Endothelial cell of umbilical vein (primary cell): ENCODE data around the gene PHEX. TPM values are rescaled to one million over a fixed set of nuclear protein-coding genes. Genes with fewer than 3 reads are reported as not detected.

Source experiments
- Bru-seq: library from RNA; stranded (reverse); fragments of 400-500 nt; gene quantifications from one replicate; lab custom pipeline; 2021; lab: Mats Ljungman, UMichigan
- BruChase-seq, 2 experiments: library from RNA; stranded (reverse); fragments of 400-500 nt; gene quantifications; one replicate each; lab custom pipeline; 2021; lab: Mats Ljungman, UMichigan
- BruUV-seq: library from RNA; stranded (reverse); fragments of 400-500 nt; replicated peaks from 2 replicates; lab custom pipeline; 2021; lab: Mats Ljungman, UMichigan
- CTCF ChIA-PET: fragments of 300-600, 350-600 bp; sonication (Branson Sonifier 250); formaldehyde crosslinking; loops from one replicate; lab custom pipeline; 2021; ENCODE audit warnings: antibody characterized with exemption, inconsistent platforms; lab: Charles Lee
- POLR2A ChIA-PET: fragments of 300-600, 350-600 bp; sonication (Branson Sonifier 250); formaldehyde crosslinking; loops from one replicate; lab custom pipeline; 2021; ENCODE audit warnings: antibody characterized with exemption, inconsistent platforms; lab: Charles Lee
- DNase-seq: peaks from one replicate; pipeline ENCODE4 v3.0.0-alpha.2; 2011; ENCODE audit warnings: low read depth, low spot score
- FAIRE-seq: peaks from 2 replicates; lab custom pipeline; 2011; peaks lifted over from hg19 to GRCh38; lab: Jason Lieb, UNC
- H2AFZ ChIP-seq: 2 replicates; pipeline ENCODE4 v1.6.0; 2012; ENCODE audit warnings: low read depth, low read length, control low read depth, inconsistent platforms
- H3K27ac ChIP-seq: 2 replicates; pipeline ENCODE4 v1.5.1; 2011; ENCODE audit warnings: low read depth, mild to moderate bottlenecking, control low read depth, low read length, moderate library complexity; ENCODE audit not compliant: insufficient read depth
- H3K27me3 ChIP-seq, 2 experiments: 2 replicates each; pipeline versions ENCODE4 v1.6.0 to v1.6.1; 2011; ENCODE audit warnings: low read length in 2 of 2, mixed read lengths in 1 of 2; ENCODE audit not compliant: control insufficient read depth in 2 of 2, insufficient read depth in 2 of 2
- H3K36me3 ChIP-seq, 2 experiments: 2 replicates in 1 of 2; 3 replicates in 1 of 2; pipeline ENCODE4 v1.5.1; 2011; ENCODE audit warnings: low read length in 2 of 2, mild to moderate bottlenecking in 1 of 2, moderate library complexity in 1 of 2; ENCODE audit not compliant: control insufficient read depth in 2 of 2, insufficient read depth in 2 of 2; ENCODE audit errors: extremely low read depth in 1 of 2
- H3K4me1 ChIP-seq: 3 replicates; pipeline ENCODE4 v1.5.1; 2011; ENCODE audit warnings: mild to moderate bottlenecking, low read length; ENCODE audit not compliant: control insufficient read depth, insufficient read depth; ENCODE audit errors: extremely low read depth
- H3K4me2 ChIP-seq: 2 replicates; pipeline ENCODE4 v1.6.1; 2011; ENCODE audit warnings: low read length, control low read depth, mixed read lengths; ENCODE audit not compliant: insufficient read depth
- H3K4me3 ChIP-seq, 3 experiments: fragments of 200-600 bp in 1 of 3; sonication (generic), shearing (Covaris generic) in 1 of 3; replicated peaks in 1 of 3; 2 replicates each; pipeline ENCODE4 v1.5.1; 2011 to 2016; ENCODE audit warnings: control low read depth in 3 of 3, low read length in 3 of 3, mild to moderate bottlenecking in 2 of 3, inconsistent platforms in 1 of 3, low read depth in 1 of 3, moderate library complexity in 1 of 3; ENCODE audit not compliant: insufficient read depth in 1 of 3
- H3K79me2 ChIP-seq: 2 replicates; pipeline ENCODE4 v1.6.0; 2012; ENCODE audit warnings: low read length, inconsistent platforms; ENCODE audit not compliant: control insufficient read depth, insufficient read depth
- H3K9ac ChIP-seq: replicated peaks from 2 replicates; pipeline ENCODE3; 2011; ENCODE audit warnings: low read length, control low read depth; ENCODE audit not compliant: insufficient read depth; ENCODE audit errors: extremely low read depth
- H3K9me1 ChIP-seq: replicated peaks from 3 replicates; pipeline ENCODE4 v1.6.0; 2011; ENCODE audit warnings: mild to moderate bottlenecking, low read length; ENCODE audit not compliant: control insufficient read depth, insufficient read depth; ENCODE audit errors: extremely low read depth
- H3K9me3 ChIP-seq: replicated peaks from 2 replicates; pipeline ENCODE4 v1.5.1; 2012; ENCODE audit warnings: low read length, inconsistent platforms; ENCODE audit not compliant: control insufficient read depth, insufficient read depth
- H4K20me1 ChIP-seq: replicated peaks from 2 replicates; pipeline ENCODE3; 2011; ENCODE audit warnings: mild to moderate bottlenecking, low read length; ENCODE audit not compliant: control insufficient read depth, insufficient read depth; ENCODE audit errors: extremely low read depth
- CTCF ChIP-seq, 2 donors: IDR thresholded peaks; 1 replicate in 1 of 2; 2 replicates in 1 of 2; pipeline ENCODE4 v1.5.1; 2011; ENCODE audit warnings: low read length in 2 of 2, mild to moderate bottlenecking in 2 of 2, moderate library complexity in 2 of 2, control low read depth in 1 of 2, inconsistent platforms in 1 of 2, low read depth in 1 of 2; ENCODE audit not compliant: insufficient read depth in 1 of 2; ENCODE audit errors: extremely low read depth in 1 of 2
- EZH2 ChIP-seq: IDR thresholded peaks from 2 replicates; pipeline ENCODE4 v1.6.1; 2012; ENCODE audit warnings: borderline replicate concordance, low read depth, mild to moderate bottlenecking, moderate library complexity, low read length, inconsistent platforms; ENCODE audit not compliant: severe bottlenecking
- FOS ChIP-seq: IDR thresholded peaks from 2 replicates; pipeline ENCODE4 v1.6.1; 2011; ENCODE audit warnings: mild to moderate bottlenecking, low read length, moderate library complexity, borderline replicate concordance; ENCODE audit not compliant: insufficient read depth
- GATA2 ChIP-seq: IDR thresholded peaks from 2 replicates; pipeline ENCODE4 v1.7.0; 2011; ENCODE audit warnings: low read depth, mild to moderate bottlenecking, moderate library complexity, mixed read lengths, low read length; ENCODE audit not compliant: insufficient read length, insufficient read depth
- JUN ChIP-seq: IDR thresholded peaks from 2 replicates; pipeline ENCODE4 v1.6.1; 2011; ENCODE audit warnings: borderline replicate concordance, low read depth; ENCODE audit not compliant: insufficient read length, insufficient read depth
- MAX ChIP-seq: IDR thresholded peaks from 2 replicates; pipeline ENCODE4 v1.6.1; 2011; ENCODE audit not compliant: insufficient read depth, insufficient read length
- MYC ChIP-seq: IDR thresholded peaks from one replicate; pipeline ENCODE4 v1.6.1; 2011; ENCODE audit warnings: mild to moderate bottlenecking, low read depth, low read length
- POLR2A ChIP-seq: IDR thresholded peaks from 2 replicates; pipeline ENCODE4 v1.6.1; 2012; ENCODE audit warnings: low read depth, mild to moderate bottlenecking, control low read depth, low read length
- POLR2AphosphoS5 ChIP-seq: IDR thresholded peaks from 2 replicates; pipeline ENCODE4 v1.6.1; 2012; ENCODE audit warnings: low read depth, mild to moderate bottlenecking, control low read depth, low read length, moderate library complexity; ENCODE audit not compliant: insufficient read depth
- dilution Hi-C: fragments of 300-500 bp; cut with MboI; formaldehyde crosslinking; loops from one replicate; pipeline ENCODE4 v1.15.0; 2019; ENCODE audit warnings: low sequenced_read_pairs; ENCODE audit not compliant: extremely low pct_ligation_motif_present
- intact Hi-C: fragments of 100-400 bp; cut with micrococcal nuclease; formaldehyde crosslinking; loops from one replicate; pipeline ENCODE4 v1.10.0; 2022
- long read RNA-seq: library from polyadenylated mRNA; stranded (forward); transcript quantifications from one replicate; pipeline ENCODE4 v2.0.0, GENCODE V29; 2021
- polyA minus RNA-seq, 3 experiments: library from RNA; depleted of rRNA, polyadenylated mRNA; stranded (reverse); fragments of >200 nt; gene quantifications; 1 replicate in 1 of 3; 2 replicates in 2 of 3; pipeline ENCODE4 v1.2.3, GENCODE V29; 2011
- polyA plus RNA-seq, 4 experiments: library from polyadenylated mRNA; depleted of rRNA in 3 of 4; stranded (reverse) in 3 of 4; unstranded in 1 of 4; fragments of >200 nt; gene quantifications; 2 replicates each; pipeline versions ENCODE4 v1.2.1 to v1.2.3, GENCODE V29; 2011 to 2012; ENCODE audit warnings: missing spikeins in 1 of 4
- total RNA-seq: library from RNA; stranded (reverse); gene quantifications from 2 replicates; pipeline ENCODE4 v1.2.3, GENCODE V29; 2021

Gene PHEX
- total RNA-seq (0.44 TPM in 2 replicates), polyA plus RNA-seq (0.07 and 0.10 TPM in 2 replicates), polyA minus RNA-seq (0.70 and 1.0 TPM in 2 replicates), Bru-seq, nascent RNA (percentile 41 among the genes with signal in this experiment), BruChase-seq, experiment 1, labeled RNA remaining after a 6-hour chase (percentile 25 among the genes with signal in this experiment), BruChase-seq, experiment 2, labeled RNA remaining after a 2-hour chase (percentile 38 among the genes with signal in this experiment)
- polyA plus RNA-seq (2011; cell fraction: cytosol; rRNA removed): 0.13 and 0.24 TPM in 2 replicates
- 0.67 and 0.97 TPM in 2 replicates for polyA plus RNA-seq (2011; cell fraction: nucleus; rRNA removed)
- 1.1 and 1.5 TPM in 2 replicates for polyA plus RNA-seq (2012)
- not detected for polyA minus RNA-seq (2011; cell fraction: cytosol; rRNA and poly(A)+ RNA removed)
- 0.63 and 2.5 TPM in 2 replicates for polyA minus RNA-seq (2011; cell fraction: nucleus; rRNA and poly(A)+ RNA removed)
- long read RNA-seq, partial matches to known transcripts: 0 of 2 reads
- long read RNA-seq, other reads (novel, unspliced or antisense): 2 of 2 reads

- no peak for FAIRE-seq
- Histone ChIP-seq H3K36me3 (no peaks in the 10 kb centered on the region), H3K27ac (no peak within 1 kb of the TSS), H3K4me1 (no peaks in the 10 kb centered on the region), H3K9me3 (no peaks in the 10 kb centered on the region), H3K9me1 (no peaks in the 10 kb centered on the region), H2AFZ (no peak within 1 kb of the TSS), H3K4me3 (no peak within 1 kb of the TSS), H3K79me2 (no peaks in the 10 kb centered on the region), H3K27me3 (no peaks in the 10 kb centered on the region), H4K20me1 (no peaks in the 10 kb centered on the region), H3K9ac (no peak within 1 kb of the TSS), H3K4me2 (no peak within 1 kb of the TSS)
- CTCF ChIA-PET: no interaction called here
- DNase-seq: no peak
- BruUV-seq: no TSS peak
- POLR2A ChIA-PET: no interaction called here
- intact Hi-C loops (no loop called here), dilution Hi-C loops (no loop called here)
- TF ChIP-seq CTCF (IDR thresholded peaks at IDR 0.05; ENCODE audit: extremely low read depth in 1 of 2, insufficient read depth in 1 of 2, low read depth in 1 of 2, low read length in 2 of 2) (no peak), POLR2AphosphoS5 (no peak), POLR2A (no peak), EZH2 (no peak), FOS (no peak), GATA2 (no peak), MAX (no peak), MYC (no peak), JUN (no peak)
These were observed at the start of gene PHEX for GRCh38 chrX:22032084-22032483. Gene PHEX (plus strand): TSS chrX:22032325. CDS start chrX:22033006, 681 bp downstream.
